HEK293 (cell line): ENCODE results near the gene MALT1.

Experiments
- CTCF ChIA-PET: fragments of 350-600 bp; formaldehyde crosslinking; extraction: SDS; loops from one replicate; lab custom pipeline; 2021; ENCODE audit warnings: antibody characterized with exemption; lab: Yijun Ruan, JAX
- POLR2A ChIA-PET: fragments of 300-600 bp; formaldehyde crosslinking; extraction: SDS; loops from one replicate; lab custom pipeline; 2020; ENCODE audit warnings: antibody characterized with exemption, inconsistent platforms; lab: Yijun Ruan, JAX
- H3K27ac ChIP-seq: fragments of 200-500 bp; sonication (Bioruptor generic); 2 replicates; pipeline ENCODE4 v1.5.1; 2014; ENCODE audit warnings: low read depth, low read length, control low read depth, inconsistent platforms; ENCODE audit errors: extremely low read depth
- H3K36me3 ChIP-seq, 2 experiments: fragments of 200-500 bp in 1 of 2; sonication (Bioruptor generic) in 1 of 2; 1 replicate in 1 of 2; 2 replicates in 1 of 2; pipeline ENCODE4 v1.5.1; 2014 to 2017; ENCODE audit warnings: inconsistent platforms in 2 of 2, low read length in 2 of 2; ENCODE audit not compliant: control insufficient read depth in 2 of 2, insufficient read depth in 1 of 2
- H3K4me1 ChIP-seq: fragments of 200-500 bp; sonication (Bioruptor generic); 2 replicates; pipeline ENCODE4 v1.5.1; 2014; ENCODE audit warnings: mild to moderate bottlenecking, low read length, inconsistent platforms; ENCODE audit not compliant: control insufficient read depth, insufficient read depth
- H3K4me3 ChIP-seq: 2 replicates; pipeline ENCODE4 v1.5.1; 2011; ENCODE audit warnings: low read depth, mild to moderate bottlenecking, control low read depth, low read length, moderate library complexity
- H3K9me3 ChIP-seq: fragments of 200-500 bp; sonication (Bioruptor generic); 2 replicates; pipeline ENCODE4 v1.5.1; 2014; ENCODE audit warnings: low read depth, low read length, inconsistent platforms; ENCODE audit not compliant: control insufficient read depth, insufficient read depth
- KLF16 ChIP-seq: fragments of 450-650 bp; formaldehyde crosslinking; IDR thresholded peaks from 2 replicates; pipeline ENCODE4 v1.5.1; 2017; ENCODE audit warnings: missing biosample characterization, missing genetic modification characterization
- KLF8 ChIP-seq: fragments of 450-650 bp; formaldehyde crosslinking; IDR thresholded peaks from 2 replicates; pipeline ENCODE4 v1.5.1; 2016; ENCODE audit warnings: missing biosample characterization, missing genetic modification characterization
- SALL2 ChIP-seq: fragments of 450-650 bp; formaldehyde crosslinking; IDR thresholded peaks from 2 replicates; pipeline ENCODE4 v1.5.0; 2017; ENCODE audit warnings: missing biosample characterization, mild to moderate bottlenecking, missing genetic modification characterization, borderline replicate concordance
- ZNF10 ChIP-seq: fragments of 450-650 bp; formaldehyde crosslinking; IDR thresholded peaks from 2 replicates; pipeline ENCODE4 v1.5.1; 2017; ENCODE audit warnings: missing biosample characterization, missing genetic modification characterization
- ZNF121 ChIP-seq: fragments of 450-650 bp; formaldehyde crosslinking; IDR thresholded peaks from 2 replicates; pipeline ENCODE4 v1.5.1; 2016; ENCODE audit warnings: missing biosample characterization, missing genetic modification characterization
- ZNF133 ChIP-seq: fragments of 450-650 bp; formaldehyde crosslinking; IDR thresholded peaks from 2 replicates; pipeline ENCODE4 v1.5.1; 2016; ENCODE audit warnings: missing biosample characterization, missing genetic modification characterization
- ZNF223 ChIP-seq: fragments of 450-650 bp; formaldehyde crosslinking; IDR thresholded peaks from 2 replicates; pipeline ENCODE4 v1.5.1; 2016; ENCODE audit warnings: missing biosample characterization, missing genetic modification characterization
- ZNF362 ChIP-seq: fragments of 450-650 bp; formaldehyde crosslinking; IDR thresholded peaks from 2 replicates; pipeline ENCODE4 v1.5.1; 2016; ENCODE audit warnings: missing biosample characterization, missing genetic modification characterization
- ZNF366 ChIP-seq: fragments of 450-650 bp; formaldehyde crosslinking; conservative IDR thresholded peaks from 2 replicates; pipeline ENCODE4 v1.5.1; 2016; ENCODE audit warnings: missing biosample characterization, missing genetic modification characterization
- ZNF404 ChIP-seq: fragments of 450-650 bp; formaldehyde crosslinking; IDR thresholded peaks from 2 replicates; pipeline ENCODE4 v1.5.1; 2017; ENCODE audit warnings: missing biosample characterization, missing genetic modification characterization
- ZNF416 ChIP-seq: fragments of 450-650 bp; formaldehyde crosslinking; IDR thresholded peaks from 2 replicates; pipeline ENCODE4 v1.5.1; 2016; ENCODE audit warnings: missing biosample characterization, missing genetic modification characterization
- ZNF426 ChIP-seq: fragments of 450-650 bp; formaldehyde crosslinking; IDR thresholded peaks from 2 replicates; pipeline ENCODE4 v1.5.1; 2017; ENCODE audit warnings: missing biosample characterization, missing genetic modification characterization, mild to moderate bottlenecking, inconsistent platforms, moderate library complexity
- ZNF701 ChIP-seq: fragments of 450-650 bp; formaldehyde crosslinking; IDR thresholded peaks from 2 replicates; pipeline ENCODE4 v1.5.1; 2016; ENCODE audit warnings: missing biosample characterization, missing genetic modification characterization
- TF ChIP-seq, protein P1 (sequence below): fragments of 450-650 bp; formaldehyde crosslinking; IDR thresholded peaks from 2 replicates; pipeline ENCODE4 v1.5.0; 2017; ENCODE audit warnings: missing biosample characterization, missing genetic modification characterization, borderline replicate concordance
- TF ChIP-seq, protein P2 (sequence below): sonication (generic); formaldehyde crosslinking; IDR thresholded peaks from 2 replicates; pipeline ENCODE4 v1.8.1; 2022; ENCODE audit warnings: mild to moderate bottlenecking, moderate library complexity, missing genetic modification reagents
- TF ChIP-seq, protein P3 (sequence below): fragments of 450-650 bp; formaldehyde crosslinking; IDR thresholded peaks from 2 replicates; pipeline ENCODE4 v1.5.1; 2017; ENCODE audit warnings: missing biosample characterization, missing genetic modification characterization

Gene MALT1

GRCh38 chr18:58645398-58645797 lies 25.9 kb upstream of the MALT1 start:
- no peaks in the 10 kb centered on the region for H3K36me3 ChIP-seq
- no peaks in the 10 kb centered on the region for H3K9me3 ChIP-seq
- ChIA-PET POLR2A (no interaction called here), CTCF (no interaction called here)
- peaks cover 7% of the 10 kb centered on the region for H3K4me1 ChIP-seq
- H3K27ac ChIP-seq: no peak overlapping the region
- TF ChIP-seq KLF16 (tag by site-specific recombination) (no peak), ZNF701 (tag by site-specific recombination) (no peak), SALL2 (tag by site-specific recombination) (no peak), ZNF10 (tag by site-specific recombination) (no peak)
- no peak overlapping the region for H3K4me3 ChIP-seq

- H3K27ac ChIP-seq: no peak overlapping the region
- TF ChIP-seq ZNF362 (tag by site-specific recombination): no peak
- no peak for TF ChIP-seq KLF8 (tag by site-specific recombination)
- no peak for TF ChIP-seq ZNF366 (tag by site-specific recombination)
- no peak for TF ChIP-seq ZNF223
- no peak for TF ChIP-seq ZNF121
- no peak for TF ChIP-seq ZNF133 (tag by site-specific recombination)
- no peak for TF ChIP-seq ZNF404 (tag by site-specific recombination)
- TF ChIP-seq ZNF426 (tag by site-specific recombination): no peak
- TF ChIP-seq, protein P1, sequence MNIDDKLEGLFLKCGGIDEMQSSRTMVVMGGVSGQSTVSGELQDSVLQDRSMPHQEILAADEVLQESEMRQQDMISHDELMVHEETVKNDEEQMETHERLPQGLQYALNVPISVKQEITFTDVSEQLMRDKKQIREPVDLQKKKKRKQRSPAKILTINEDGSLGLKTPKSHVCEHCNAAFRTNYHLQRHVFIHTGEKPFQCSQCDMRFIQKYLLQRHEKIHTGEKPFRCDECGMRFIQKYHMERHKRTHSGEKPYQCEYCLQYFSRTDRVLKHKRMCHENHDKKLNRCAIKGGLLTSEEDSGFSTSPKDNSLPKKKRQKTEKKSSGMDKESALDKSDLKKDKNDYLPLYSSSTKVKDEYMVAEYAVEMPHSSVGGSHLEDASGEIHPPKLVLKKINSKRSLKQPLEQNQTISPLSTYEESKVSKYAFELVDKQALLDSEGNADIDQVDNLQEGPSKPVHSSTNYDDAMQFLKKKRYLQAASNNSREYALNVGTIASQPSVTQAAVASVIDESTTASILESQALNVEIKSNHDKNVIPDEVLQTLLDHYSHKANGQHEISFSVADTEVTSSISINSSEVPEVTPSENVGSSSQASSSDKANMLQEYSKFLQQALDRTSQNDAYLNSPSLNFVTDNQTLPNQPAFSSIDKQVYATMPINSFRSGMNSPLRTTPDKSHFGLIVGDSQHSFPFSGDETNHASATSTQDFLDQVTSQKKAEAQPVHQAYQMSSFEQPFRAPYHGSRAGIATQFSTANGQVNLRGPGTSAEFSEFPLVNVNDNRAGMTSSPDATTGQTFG: no peak
- TF ChIP-seq, protein P2, sequence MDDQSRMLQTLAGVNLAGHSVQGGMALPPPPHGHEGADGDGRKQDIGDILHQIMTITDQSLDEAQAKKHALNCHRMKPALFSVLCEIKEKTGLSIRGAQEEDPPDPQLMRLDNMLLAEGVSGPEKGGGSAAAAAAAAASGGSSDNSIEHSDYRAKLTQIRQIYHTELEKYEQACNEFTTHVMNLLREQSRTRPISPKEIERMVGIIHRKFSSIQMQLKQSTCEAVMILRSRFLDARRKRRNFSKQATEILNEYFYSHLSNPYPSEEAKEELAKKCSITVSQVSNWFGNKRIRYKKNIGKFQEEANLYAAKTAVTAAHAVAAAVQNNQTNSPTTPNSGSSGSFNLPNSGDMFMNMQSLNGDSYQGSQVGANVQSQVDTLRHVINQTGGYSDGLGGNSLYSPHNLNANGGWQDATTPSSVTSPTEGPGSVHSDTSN (CRISPR knock-in tag): no peak
- TF ChIP-seq ZNF416 (tag by site-specific recombination): no peak
- TF ChIP-seq, protein P3, sequence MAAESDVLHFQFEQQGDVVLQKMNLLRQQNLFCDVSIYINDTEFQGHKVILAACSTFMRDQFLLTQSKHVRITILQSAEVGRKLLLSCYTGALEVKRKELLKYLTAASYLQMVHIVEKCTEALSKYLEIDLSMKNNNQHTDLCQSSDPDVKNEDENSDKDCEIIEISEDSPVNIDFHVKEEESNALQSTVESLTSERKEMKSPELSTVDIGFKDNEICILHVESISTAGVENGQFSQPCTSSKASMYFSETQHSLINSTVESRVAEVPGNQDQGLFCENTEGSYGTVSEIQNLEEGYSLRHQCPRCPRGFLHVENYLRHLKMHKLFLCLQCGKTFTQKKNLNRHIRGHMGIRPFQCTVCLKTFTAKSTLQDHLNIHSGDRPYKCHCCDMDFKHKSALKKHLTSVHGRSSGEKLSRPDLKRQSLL (tag by site-specific recombination): no peak
- no peaks in the 10 kb centered on the region for H3K9me3 ChIP-seq
- H3K4me1 ChIP-seq: no peaks in the 10 kb centered on the region
- POLR2A ChIA-PET: interaction anchor here (0.9 kb wide), 1 partner anchor 25 kb away, joined by 3 read pairs; the partner anchor contains the start of gene MALT1
- no peak overlapping the region for H3K4me3 ChIP-seq
- CTCF ChIA-PET: interaction anchor here (2.1 kb wide), 1 partner anchor 116 kb away, joined by 7 read pairs; no protein-coding TSS in a partner anchor
- no peaks in the 10 kb centered on the region for H3K36me3 ChIP-seq
These were observed 24.9 kb upstream of the MALT1 start for GRCh38 chr18:58646334-58646862.
